ENCODE results near the gene BLTP3B. TPM values are rescaled to one million over a fixed set of nuclear protein-coding genes. Genes with fewer than 3 reads are reported as not detected.

Gene BLTP3B
- total RNA-seq, 2 experiments from 2014 or later, result 17.8 to 20.5 TPM

- no peaks in the 10 kb centered on the region for H3K27me3 Mint-ChIP-seq (ENCODE audit: low read depth)
- no peak overlapping the region for H3K4me3 Mint-ChIP-seq
- ATAC-seq, result no peak
- H3K36me3 Mint-ChIP-seq (ENCODE audit: low read depth), result peaks cover 26% of the 10 kb centered on the region
- H3K9me3 Mint-ChIP-seq (ENCODE audit: insufficient read depth), result no peaks in the 10 kb centered on the region
- ChIA-PET POLR2A (no interaction called here), CTCF (interaction anchor here (0.8 kb wide), 1 partner anchor 21 kb away, joined by 3 read pairs; no protein-coding TSS in a partner anchor)
- H3K27ac Mint-ChIP-seq, result no peak overlapping the region
- DNase-seq, result no peak
- H3K4me1 Mint-ChIP-seq (ENCODE audit: low read depth), result no peaks in the 10 kb centered on the region
Measured at GRCh38 chr12:100101000-100101399, 41.7 kb downstream of the BLTP3B start.

Small RNA genes within 50 kb of the gene (microRNA-seq; reads per million reads assigned to microRNA genes)
- gene MIR1827, result not detected

Other genes starting within 250 kb of the BLTP3B start
- not detected for gene ANKS1B, start 157.9 kb downstream of the BLTP3B start, total RNA-seq
- gene ACTR6, start 57.9 kb upstream of the BLTP3B start, total RNA-seq, result 10 to 100 TPM; 29.5 to 34.8 TPM
- 1 to 10 TPM; 1.6 to 2.8 TPM for gene DEPDC4, start 124.2 kb upstream of the BLTP3B start, total RNA-seq
- 10 to 100 TPM; 33.6 to 38.7 TPM for gene SCYL2, start 124.3 kb upstream of the BLTP3B start, total RNA-seq
- not detected for gene SLC17A8, start 214.2 kb upstream of the BLTP3B start, total RNA-seq